Astrocyte (in vitro differentiated cells and primary cell): ENCODE measurements around the gene YBX3. TPM values are rescaled to one million over a fixed set of nuclear protein-coding genes. Genes with fewer than 3 reads are reported as not detected.

Experiments used
- DNase-seq: peaks from one replicate; pipeline ENCODE4 v3.0.0-alpha.2; 2010; ENCODE audit warnings: low read depth
- FAIRE-seq: peaks from 2 replicates; lab custom pipeline; 2011; peaks lifted over from hg19 to GRCh38; lab: Jason Lieb, UNC
- H2AFZ ChIP-seq: 2 replicates; pipeline ENCODE4 v1.6.0; 2012; ENCODE audit warnings: low read depth, low read length, inconsistent platforms
- H3K27ac ChIP-seq: 2 replicates; pipeline ENCODE4 v1.5.1; 2011; ENCODE audit warnings: low read depth, low read length, inconsistent platforms
- H3K27me3 ChIP-seq: 2 replicates; pipeline ENCODE4 v1.6.0; 2011; ENCODE audit warnings: low read length, inconsistent platforms; ENCODE audit not compliant: insufficient read depth
- H3K36me3 ChIP-seq: 2 replicates; pipeline ENCODE4 v1.5.1; 2011; ENCODE audit warnings: low read length, inconsistent platforms; ENCODE audit not compliant: insufficient read depth
- H3K4me1 ChIP-seq: 2 replicates; pipeline ENCODE4 v1.5.1; 2011; ENCODE audit warnings: low read length, inconsistent platforms; ENCODE audit not compliant: insufficient read depth
- H3K4me2 ChIP-seq: 2 replicates; pipeline ENCODE4 v1.6.0; 2012; ENCODE audit warnings: low read length, inconsistent platforms
- H3K4me3 ChIP-seq: 2 replicates; pipeline ENCODE4 v1.5.1; 2011; ENCODE audit warnings: low read depth, mild to moderate bottlenecking, low read length, inconsistent platforms; ENCODE audit not compliant: insufficient read depth
- H3K79me2 ChIP-seq: 2 replicates; pipeline ENCODE4 v1.6.0; 2012; ENCODE audit warnings: mild to moderate bottlenecking, low read length, inconsistent platforms; ENCODE audit not compliant: insufficient read depth
- H3K9ac ChIP-seq: 2 replicates; pipeline ENCODE4 v1.6.0; 2012; ENCODE audit warnings: mild to moderate bottlenecking, low read length, inconsistent platforms
- H3K9me3 ChIP-seq: 2 replicates; pipeline ENCODE4 v1.5.1; 2012; ENCODE audit warnings: low read depth, mild to moderate bottlenecking, low read length, inconsistent platforms; ENCODE audit not compliant: insufficient read depth
- H4K20me1 ChIP-seq: 2 replicates; pipeline ENCODE4 v1.6.0; 2012; ENCODE audit warnings: low read length, inconsistent platforms; ENCODE audit not compliant: insufficient read depth
- H3K27ac Mint-ChIP-seq: one replicate; pipeline ENCODE4 v1.8.0; 2021; ENCODE audit warnings: mild to moderate bottlenecking, mixed read lengths; ENCODE audit not compliant: unreplicated experiment
- H3K27me3 Mint-ChIP-seq: one replicate; pipeline ENCODE4 v1.8.0; 2021; ENCODE audit warnings: low read depth, mixed read lengths; ENCODE audit not compliant: unreplicated experiment
- H3K36me3 Mint-ChIP-seq: one replicate; pipeline ENCODE4 v1.8.0; 2021; ENCODE audit warnings: low read depth, mixed read lengths; ENCODE audit not compliant: unreplicated experiment
- H3K4me1 Mint-ChIP-seq: one replicate; pipeline ENCODE4 v1.8.0; 2021; ENCODE audit warnings: low read depth, mixed read lengths; ENCODE audit not compliant: unreplicated experiment
- H3K4me3 Mint-ChIP-seq: one replicate; pipeline ENCODE4 v1.8.0; 2021; ENCODE audit warnings: mild to moderate bottlenecking, moderate library complexity, mixed read lengths; ENCODE audit not compliant: unreplicated experiment
- H3K9me3 Mint-ChIP-seq: one replicate; pipeline ENCODE4 v1.8.0; 2021; ENCODE audit warnings: mild to moderate bottlenecking, mixed read lengths; ENCODE audit not compliant: unreplicated experiment
- EZH2 ChIP-seq: IDR thresholded peaks from 2 replicates; pipeline ENCODE4 v1.6.1; 2012; ENCODE audit warnings: mild to moderate bottlenecking, low read length, inconsistent platforms; ENCODE audit not compliant: insufficient read depth
- total RNA-seq: library from RNA; stranded (reverse); gene quantifications from 2 replicates; pipeline ENCODE4 v1.2.1, GENCODE V29; 2021
- TF ChIP-seq, protein P1 (sequence below): IDR thresholded peaks from 2 replicates; pipeline ENCODE4 v1.5.1; 2011; ENCODE audit warnings: low read depth, mild to moderate bottlenecking, inconsistent platforms, low read length, moderate library complexity; ENCODE audit not compliant: insufficient read depth

The YBX3 gene
- total RNA-seq, 1 donor from 2014 or later = 527 TPM

DNA sequence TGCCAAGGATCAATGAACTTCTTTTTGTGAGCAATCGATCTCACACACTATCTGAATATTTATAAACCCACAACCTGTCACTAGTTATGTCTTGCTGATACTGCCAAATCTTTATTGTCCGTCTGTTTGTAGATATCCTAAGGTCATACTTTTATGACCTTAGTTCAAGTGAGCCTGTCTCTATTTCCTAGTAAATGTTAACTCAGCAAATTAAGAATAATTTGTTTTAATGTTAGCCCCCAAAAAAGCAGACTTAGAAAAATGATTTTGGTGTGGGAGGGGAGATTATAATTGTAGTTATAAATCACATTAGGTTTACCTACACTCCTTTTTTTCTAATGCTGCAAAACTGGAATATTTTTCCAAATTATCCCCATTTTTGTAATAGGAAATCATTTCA is 58.6 kb downstream of the YBX3 start:
- no peak overlapping the region for H3K27ac Mint-ChIP-seq
- H3K36me3 ChIP-seq = no peaks in the 10 kb centered on the region
- no peak for FAIRE-seq

DNA sequence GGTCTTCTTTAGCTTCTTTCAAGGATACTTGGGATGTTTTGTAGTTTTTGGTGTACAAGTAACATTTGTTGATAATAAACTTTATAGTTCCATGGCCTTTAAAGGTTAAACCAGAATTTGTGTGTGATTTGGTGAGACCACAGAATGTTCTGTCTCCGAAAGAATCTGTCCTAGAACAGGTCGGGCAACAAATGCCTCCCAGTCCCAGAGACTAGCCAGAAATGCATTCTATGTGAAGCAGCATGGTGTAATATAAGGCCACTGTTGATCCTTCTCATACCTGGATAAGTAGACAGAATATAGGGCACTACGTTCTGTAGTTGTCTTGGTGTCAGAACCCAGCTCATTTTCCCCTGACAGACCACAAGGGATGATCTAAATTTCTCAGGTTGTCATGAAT is 59.3 kb downstream of the YBX3 start:
- Mint-ChIP-seq H3K4me1 (no peaks in the 10 kb centered on the region), H3K27ac (no peak overlapping the region), H3K27me3 (no peaks in the 10 kb centered on the region), H3K9me3 (no peaks in the 10 kb centered on the region), H3K4me3 (no peak overlapping the region), H3K36me3 (peaks cover 2% of the 10 kb centered on the region)
- H3K36me3 ChIP-seq = no peaks in the 10 kb centered on the region
- FAIRE-seq = no peak
- no peaks in the 10 kb centered on the region for H3K79me2 ChIP-seq
- no peak overlapping the region for H3K4me3 ChIP-seq
- H3K9ac ChIP-seq = no peak overlapping the region
- DNase-seq = no peak
- TF ChIP-seq EZH2 = no peak
- TF ChIP-seq, protein P1, sequence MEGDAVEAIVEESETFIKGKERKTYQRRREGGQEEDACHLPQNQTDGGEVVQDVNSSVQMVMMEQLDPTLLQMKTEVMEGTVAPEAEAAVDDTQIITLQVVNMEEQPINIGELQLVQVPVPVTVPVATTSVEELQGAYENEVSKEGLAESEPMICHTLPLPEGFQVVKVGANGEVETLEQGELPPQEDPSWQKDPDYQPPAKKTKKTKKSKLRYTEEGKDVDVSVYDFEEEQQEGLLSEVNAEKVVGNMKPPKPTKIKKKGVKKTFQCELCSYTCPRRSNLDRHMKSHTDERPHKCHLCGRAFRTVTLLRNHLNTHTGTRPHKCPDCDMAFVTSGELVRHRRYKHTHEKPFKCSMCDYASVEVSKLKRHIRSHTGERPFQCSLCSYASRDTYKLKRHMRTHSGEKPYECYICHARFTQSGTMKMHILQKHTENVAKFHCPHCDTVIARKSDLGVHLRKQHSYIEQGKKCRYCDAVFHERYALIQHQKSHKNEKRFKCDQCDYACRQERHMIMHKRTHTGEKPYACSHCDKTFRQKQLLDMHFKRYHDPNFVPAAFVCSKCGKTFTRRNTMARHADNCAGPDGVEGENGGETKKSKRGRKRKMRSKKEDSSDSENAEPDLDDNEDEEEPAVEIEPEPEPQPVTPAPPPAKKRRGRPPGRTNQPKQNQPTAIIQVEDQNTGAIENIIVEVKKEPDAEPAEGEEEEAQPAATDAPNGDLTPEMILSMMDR = no peak
- no peak overlapping the region for H2AFZ ChIP-seq
- H3K4me2 ChIP-seq = no peak overlapping the region
- H3K9me3 ChIP-seq = no peaks in the 10 kb centered on the region
- H3K27me3 ChIP-seq = no peaks in the 10 kb centered on the region
- no peak overlapping the region for H3K27ac ChIP-seq
- no peaks in the 10 kb centered on the region for H4K20me1 ChIP-seq
- H3K4me1 ChIP-seq = no peaks in the 10 kb centered on the region

More for the DNA sequence above, 58.6 kb downstream of the YBX3 start:
- Histone ChIP-seq H2AFZ (no peak overlapping the region), H3K4me1 (no peaks in the 10 kb centered on the region), H3K4me3 (no peak overlapping the region), H4K20me1 (no peaks in the 10 kb centered on the region), H3K9ac (no peak overlapping the region), H3K27me3 (no peaks in the 10 kb centered on the region), H3K79me2 (no peaks in the 10 kb centered on the region), H3K9me3 (no peaks in the 10 kb centered on the region), H3K27ac (no peak overlapping the region), H3K4me2 (no peak overlapping the region)
- no peak for DNase-seq
- no peaks in the 10 kb centered on the region for H3K27me3 Mint-ChIP-seq
- TF ChIP-seq EZH2 = no peak
- TF ChIP-seq, protein P1 = no peak
- H3K4me3 Mint-ChIP-seq = no peak overlapping the region
- no peaks in the 10 kb centered on the region for H3K4me1 Mint-ChIP-seq
- H3K9me3 Mint-ChIP-seq = no peaks in the 10 kb centered on the region
- peaks cover 2% of the 10 kb centered on the region for H3K36me3 Mint-ChIP-seq

DNA sequence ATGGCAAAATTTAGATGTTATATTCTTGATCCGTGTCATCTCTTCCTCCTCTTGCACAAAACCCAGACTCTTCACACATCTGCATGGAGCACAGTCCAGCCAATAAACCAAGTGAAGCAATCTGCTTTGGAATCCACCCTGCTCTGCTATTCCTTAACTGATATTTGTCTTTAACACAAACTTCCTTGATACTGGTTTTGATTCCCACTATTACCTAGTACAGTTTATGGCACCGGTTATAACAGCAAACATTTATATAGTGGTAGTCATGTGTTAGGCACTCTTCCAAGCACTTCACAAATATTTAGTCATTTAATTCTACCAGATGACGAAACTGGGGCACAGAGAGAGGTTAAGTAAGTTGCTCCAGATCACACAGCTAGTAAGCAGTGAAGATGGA is 61.8 kb downstream of the YBX3 start:
- no peak overlapping the region for H2AFZ ChIP-seq

More for the DNA sequence above, 61.8 kb downstream of the YBX3 start:
- Histone ChIP-seq H3K79me2 (no peaks in the 10 kb centered on the region), H3K27me3 (no peaks in the 10 kb centered on the region), H3K36me3 (no peaks in the 10 kb centered on the region), H3K9me3 (no peaks in the 10 kb centered on the region), H3K4me2 (no peak overlapping the region), H3K4me3 (no peak overlapping the region), H4K20me1 (no peaks in the 10 kb centered on the region), H3K9ac (no peak overlapping the region), H3K4me1 (no peaks in the 10 kb centered on the region), H3K27ac (no peak overlapping the region)
- peaks cover 11% of the 10 kb centered on the region for H3K9me3 Mint-ChIP-seq
- TF ChIP-seq, protein P1 = no peak
- no peak for TF ChIP-seq EZH2
- FAIRE-seq (no peak), DNase-seq (no peak)
- H3K27me3 Mint-ChIP-seq = no peaks in the 10 kb centered on the region
- peaks cover 7% of the 10 kb centered on the region for H3K36me3 Mint-ChIP-seq
- H3K4me1 Mint-ChIP-seq = no peaks in the 10 kb centered on the region
- H3K27ac Mint-ChIP-seq = no peak overlapping the region
- H3K4me3 Mint-ChIP-seq = no peak overlapping the region
